ENCODE measurements around the gene CA7. TPM values are rescaled to one million over a fixed set of nuclear protein-coding genes. Genes with fewer than 3 reads are reported as not detected.
A peak's percentile ranks its signal among the peaks of the same experiment; 100 is the strongest.

Gene CA7
- total and polyA plus RNA-seq, 2 donors (not counting 3 experiments of a cell fraction or from before 2014, with no cell fraction given) = not detected

- DNase-seq (ENCODE audit: low read depth, low spot score) = peak; percentile 96
- dilution Hi-C loops (cut with MboI; ENCODE audit: extremely low pct_ligation_motif_present, low sequenced_read_pairs) (no loop called here), intact Hi-C loops (cut with micrococcal nuclease) (loop anchor here (1.0 kb wide), 4 partner anchors 42 to 211 kb away; no protein-coding TSS in a partner anchor)
- peaks cover 12% of the 10 kb centered on the region for H3K4me1 ChIP-seq (ENCODE audit: control insufficient read depth, extremely low read depth, insufficient read depth, low read length)
- H3K27ac ChIP-seq (ENCODE audit: insufficient read depth, low read depth, low read length) = no peak overlapping the region
- peak; percentile 94 for TF ChIP-seq POLR2AphosphoS5 (IDR thresholded peaks at IDR 0.05; ENCODE audit: insufficient read depth, low read depth, low read length)
- TF ChIP-seq GATA2 (IDR thresholded peaks at IDR 0.05; ENCODE audit: insufficient read depth, insufficient read length, low read depth, low read length) = no peak
- peak; percentile 58 for TF ChIP-seq POLR2A (IDR thresholded peaks at IDR 0.05; ENCODE audit: low read depth, low read length)
- TF ChIP-seq MYC (IDR thresholded peaks at IDR 0.05; ENCODE audit: low read depth, low read length) = no peak
- TF ChIP-seq CTCF (IDR thresholded peaks at IDR 0.05; ENCODE audit: extremely low read depth in 1 of 2, insufficient read depth in 1 of 2, low read depth in 1 of 2, low read length in 2 of 2) = peak; percentile 99
- TF ChIP-seq MAX (IDR thresholded peaks at IDR 0.05; ENCODE audit: insufficient read depth, insufficient read length) = peak; percentile 23
- TF ChIP-seq FOS (IDR thresholded peaks at IDR 0.05; ENCODE audit: borderline replicate concordance, insufficient read depth, low read length) = peak; percentile 95
- TF ChIP-seq JUN (IDR thresholded peaks at IDR 0.05; ENCODE audit: borderline replicate concordance, insufficient read depth, insufficient read length, low read depth) = peak; percentile 94
- TF ChIP-seq EZH2 (IDR thresholded peaks at IDR 0.05; ENCODE audit: borderline replicate concordance, low read depth, low read length, severe bottlenecking) = no peak
- peak overlapping the region; percentile 21 for H3K4me2 ChIP-seq (ENCODE audit: insufficient read depth, low read length)
- peak; percentile 98 for FAIRE-seq
- BruUV-seq (replicated peaks) = no TSS peak
- H3K9ac ChIP-seq (replicated peaks; ENCODE audit: extremely low read depth, insufficient read depth, low read length) = no peak overlapping the region
- no peaks in the 10 kb centered on the region for H4K20me1 ChIP-seq (replicated peaks; ENCODE audit: control insufficient read depth, extremely low read depth, insufficient read depth, low read length)
- CTCF ChIA-PET = interaction anchor here (0.7 to 3.7 kb wide), 33 partner anchors 9 to 466 kb away, joined by 3 to 69 read pairs (median 4); partner anchors contain the start of genes CA7, CMTM2 and NAE1
- no peaks in the 10 kb centered on the region for H3K79me2 ChIP-seq (ENCODE audit: control insufficient read depth, insufficient read depth, low read length)
- no peak overlapping the region for H3K4me3 ChIP-seq (replicated peaks in 1 of 3; ENCODE audit: insufficient read depth in 1 of 3, low read depth in 1 of 3, low read length in 3 of 3)
- H3K36me3 ChIP-seq (ENCODE audit: control insufficient read depth in 2 of 2, extremely low read depth in 1 of 2, insufficient read depth in 2 of 2, low read length in 2 of 2) = no peaks in the 10 kb centered on the region
- POLR2A ChIA-PET = interaction anchor here (0.5 to 1.2 kb wide), 3 partner anchors 42 to 135 kb away, joined by 3 to 11 read pairs (median 6); partner anchors contain the start of genes CIAO2B and NAE1
- no peaks in the 10 kb centered on the region for H3K9me3 ChIP-seq (replicated peaks; ENCODE audit: control insufficient read depth, insufficient read depth, low read length)
- peaks cover 0 to 2% of the 10 kb centered on the region in 2 experiments for H3K27me3 ChIP-seq (ENCODE audit: control insufficient read depth in 2 of 2, insufficient read depth in 2 of 2, low read length in 2 of 2)
- H3K9me1 ChIP-seq (replicated peaks; ENCODE audit: control insufficient read depth, extremely low read depth, insufficient read depth, low read length) = no peaks in the 10 kb centered on the region
- peak overlapping the region; percentile 2 for H2AFZ ChIP-seq (ENCODE audit: low read depth, low read length)
These were observed 28.9 kb downstream of the CA7 start for GRCh38 chr16:66872943-66873684.
